Activated naive CD8-positive, alpha-beta T cell (primary cell): ENCODE measurements around the gene KRTCAP2.
A peak's percentile ranks its signal among the peaks of the same experiment; 100 is the strongest.
"Not testable (repeated sequence)": the region's sequence is repeated elsewhere in the genome, so short reads cannot be mapped to it uniquely, and the experiment has no call there.

Experiments
- H3K27ac Mint-ChIP-seq: one replicate; pipeline ENCODE4 v1.8.0; 2021; ENCODE audit warnings: mixed read lengths
- H3K27me3 Mint-ChIP-seq: one replicate; pipeline ENCODE4 v1.8.0; 2021; ENCODE audit warnings: mixed read lengths
- H3K36me3 Mint-ChIP-seq: one replicate; pipeline ENCODE4 v1.8.0; 2021; ENCODE audit warnings: mixed read lengths
- H3K4me1 Mint-ChIP-seq: one replicate; pipeline ENCODE4 v1.8.0; 2021; ENCODE audit warnings: low read depth, mixed read lengths
- H3K4me3 Mint-ChIP-seq: one replicate; pipeline ENCODE4 v1.8.0; 2021; ENCODE audit warnings: mild to moderate bottlenecking, mixed read lengths
- H3K9me3 Mint-ChIP-seq: one replicate; pipeline ENCODE4 v1.8.0; 2021; ENCODE audit warnings: low read depth, mixed read lengths

The KRTCAP2 gene

GRCh38 chr1:155170101-155170785, 2.9 kb downstream of the KRTCAP2 start:
- peaks cover 47% of the 10 kb centered on the region for H3K4me1 Mint-ChIP-seq
- H3K36me3 Mint-ChIP-seq = peaks cover 6% of the 10 kb centered on the region
- H3K9me3 Mint-ChIP-seq = no peaks in the 10 kb centered on the region
- H3K27me3 Mint-ChIP-seq = no peaks in the 10 kb centered on the region
- H3K4me3 Mint-ChIP-seq = peak overlapping the region; percentile 70
- no peak overlapping the region for H3K27ac Mint-ChIP-seq

DNA sequence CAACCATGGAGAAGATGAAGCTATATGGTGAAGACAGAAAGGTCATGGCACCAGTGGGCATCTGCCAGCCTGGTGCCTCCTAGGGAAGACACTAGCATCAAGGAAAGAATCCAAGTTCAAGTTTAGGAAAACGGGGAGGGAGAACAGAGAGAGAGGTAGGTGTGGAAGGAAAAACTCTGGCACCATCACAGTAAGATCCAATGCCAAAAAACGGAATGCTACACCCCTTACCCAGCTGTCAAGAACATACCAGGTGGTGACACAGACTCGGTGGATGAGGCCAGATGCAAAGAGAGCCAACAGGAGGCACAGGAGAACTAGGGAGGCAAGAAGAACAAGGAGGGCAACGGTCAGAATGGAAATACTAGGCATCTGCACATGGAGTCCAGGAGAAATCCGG, 3.6 kb downstream of the KRTCAP2 start:
- no peaks in the 10 kb centered on the region for H3K9me3 Mint-ChIP-seq
- peaks cover 6% of the 10 kb centered on the region for H3K36me3 Mint-ChIP-seq
- no peak overlapping the region for H3K27ac Mint-ChIP-seq
- peaks cover 42% of the 10 kb centered on the region for H3K4me1 Mint-ChIP-seq
- no peaks in the 10 kb centered on the region for H3K27me3 Mint-ChIP-seq
- H3K4me3 Mint-ChIP-seq = peak overlapping the region; percentile 6

DNA sequence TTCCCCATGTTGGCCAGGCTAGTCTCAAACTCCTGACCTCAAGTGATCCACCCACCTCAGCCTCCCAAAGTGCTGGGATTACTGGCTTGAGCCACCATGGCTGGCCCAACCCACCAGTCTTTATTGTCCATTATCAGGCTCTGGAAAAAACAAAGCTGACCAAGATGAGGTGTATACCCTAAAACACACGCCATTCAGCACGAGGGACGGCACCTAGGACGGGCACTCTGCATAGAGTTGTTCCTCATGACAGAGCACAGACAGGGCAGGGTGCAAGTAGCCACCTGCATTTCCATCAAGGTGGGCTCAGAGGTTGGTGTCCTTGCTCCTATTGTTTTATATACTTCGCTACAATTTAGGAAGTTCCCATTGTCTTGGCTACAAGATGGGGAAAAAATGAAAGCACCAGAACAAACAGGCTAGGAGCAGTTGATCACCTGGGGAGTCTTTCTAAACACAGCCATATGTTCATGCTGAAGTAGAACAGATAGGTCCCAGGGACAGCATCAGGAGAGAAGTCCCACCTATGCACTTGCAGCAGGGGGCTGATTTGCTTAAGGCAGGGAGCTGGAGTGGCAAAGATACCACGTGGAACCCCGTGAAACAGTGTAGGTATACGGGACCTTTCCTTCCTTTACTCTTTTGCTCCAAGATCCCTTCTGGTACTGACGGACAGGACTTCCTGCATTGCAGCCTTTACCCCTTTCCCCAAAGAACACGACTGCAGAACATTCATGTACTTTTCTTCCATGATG, 4.5 kb downstream of the KRTCAP2 start:
- H3K4me1 Mint-ChIP-seq = peaks cover 38% of the 10 kb centered on the region
- H3K27me3 Mint-ChIP-seq = no peaks in the 10 kb centered on the region
- no peaks in the 10 kb centered on the region for H3K9me3 Mint-ChIP-seq
- no peak overlapping the region for H3K4me3 Mint-ChIP-seq
- H3K27ac Mint-ChIP-seq = no peak overlapping the region
- H3K36me3 Mint-ChIP-seq = peaks cover 6% of the 10 kb centered on the region

- Mint-ChIP-seq H3K4me3 (peak overlapping the region; percentile 67), H3K4me1 (peaks cover 33% of the 10 kb centered on the region)
- H3K27me3 Mint-ChIP-seq, H3K9me3 Mint-ChIP-seq, H3K27ac Mint-ChIP-seq, H3K36me3 Mint-ChIP-seq: not testable (repeated sequence)
Observed at GRCh38 chr1:155168105-155168445, 5.0 kb downstream of the KRTCAP2 start.

GRCh38 chr1:155167166-155168104, 5.7 kb downstream of the KRTCAP2 start:
- Mint-ChIP-seq H3K4me1 (peaks cover 31% of the 10 kb centered on the region), H3K36me3 (peaks cover 6% of the 10 kb centered on the region), H3K27ac (no peak overlapping the region), H3K27me3 (no peaks in the 10 kb centered on the region), H3K4me3 (peak overlapping the region; percentile 67), H3K9me3 (no peaks in the 10 kb centered on the region)

- H3K27ac Mint-ChIP-seq = no peak overlapping the region
- no peak overlapping the region for H3K4me3 Mint-ChIP-seq
- H3K9me3 Mint-ChIP-seq = no peaks in the 10 kb centered on the region
- peaks cover 23% of the 10 kb centered on the region for H3K4me1 Mint-ChIP-seq
- peaks cover 6% of the 10 kb centered on the region for H3K36me3 Mint-ChIP-seq
- no peaks in the 10 kb centered on the region for H3K27me3 Mint-ChIP-seq
Observed at GRCh38 chr1:155166471-155167165, 6.5 kb downstream of the KRTCAP2 start.

DNA sequence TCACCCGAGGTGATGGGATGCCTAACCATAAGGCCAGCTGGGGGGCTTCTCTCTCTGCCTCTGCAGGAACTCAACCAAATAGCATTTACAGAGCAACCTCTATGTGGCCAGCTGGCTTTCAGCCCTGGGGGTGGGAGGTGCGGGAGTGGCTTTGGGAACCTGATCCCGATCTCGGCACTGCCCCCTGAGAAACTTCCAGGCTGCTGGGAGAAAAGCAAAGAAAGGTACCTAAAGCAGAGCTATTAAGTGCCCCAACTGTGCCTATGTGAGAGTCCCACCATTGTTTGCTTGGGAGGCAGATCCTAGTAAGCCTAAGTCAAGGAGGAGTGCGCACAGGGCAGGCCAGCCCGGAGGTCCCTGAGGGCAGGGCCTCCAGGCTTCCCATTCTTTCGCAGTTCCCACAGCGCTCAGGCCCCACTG, 7.0 kb downstream of the KRTCAP2 start:
- Mint-ChIP-seq H3K4me3 (no peak overlapping the region), H3K27me3 (no peaks in the 10 kb centered on the region), H3K36me3 (peaks cover 6% of the 10 kb centered on the region), H3K9me3 (no peaks in the 10 kb centered on the region), H3K27ac (no peak overlapping the region), H3K4me1 (peaks cover 19% of the 10 kb centered on the region)

DNA sequence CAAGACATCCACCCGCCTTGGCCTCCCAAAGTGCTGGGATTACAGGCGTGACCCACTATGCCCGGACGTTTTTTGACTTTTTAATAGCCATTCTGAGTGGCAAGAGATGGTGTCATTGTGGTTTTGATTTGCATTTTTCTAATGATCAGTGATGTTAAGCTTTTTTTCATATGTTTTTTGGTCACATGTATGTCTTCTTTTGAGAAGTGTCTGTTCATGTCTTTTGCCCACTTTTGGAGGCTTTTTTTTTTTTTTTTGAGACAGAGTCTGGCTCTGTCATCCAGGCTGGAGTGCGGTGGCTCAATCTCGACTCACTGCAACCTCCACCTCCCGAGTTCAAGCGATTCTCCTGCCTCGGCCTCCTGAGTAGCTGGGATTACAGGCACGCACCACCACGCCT, 8.5 kb downstream of the KRTCAP2 start:
- H3K27ac Mint-ChIP-seq, H3K36me3 Mint-ChIP-seq, H3K27me3 Mint-ChIP-seq, H3K4me3 Mint-ChIP-seq, H3K9me3 Mint-ChIP-seq: not testable (repeated sequence)
- peaks cover 13% of the 10 kb centered on the region for H3K4me1 Mint-ChIP-seq

GRCh38 chr1:155163785-155164184, 9.3 kb downstream of the KRTCAP2 start:
- H3K36me3 Mint-ChIP-seq, H3K4me3 Mint-ChIP-seq, H3K27me3 Mint-ChIP-seq, H3K9me3 Mint-ChIP-seq, H3K27ac Mint-ChIP-seq: not testable (repeated sequence)
- peaks cover 12% of the 10 kb centered on the region for H3K4me1 Mint-ChIP-seq

DNA sequence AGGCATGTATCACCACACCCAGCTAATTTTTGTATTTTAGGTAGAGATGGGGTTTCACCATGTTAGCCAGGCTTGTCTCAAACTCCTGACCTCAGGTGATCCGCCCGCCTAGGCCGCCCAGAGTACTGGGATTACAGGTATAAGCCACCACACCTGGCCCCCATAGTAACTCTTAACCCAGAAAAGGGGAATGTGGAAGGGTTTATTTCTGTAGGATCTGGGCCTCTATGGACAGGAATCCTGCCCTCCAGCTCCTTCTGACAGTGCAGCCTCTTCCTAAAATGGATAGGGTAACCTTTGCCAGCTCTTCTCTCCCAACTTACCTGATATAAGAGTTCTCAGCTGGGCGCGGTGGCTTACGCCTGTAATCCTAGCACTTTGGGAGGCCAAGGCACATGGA, 10.5 kb downstream of the KRTCAP2 start:
- H3K27me3 Mint-ChIP-seq, H3K9me3 Mint-ChIP-seq, H3K4me3 Mint-ChIP-seq, H3K27ac Mint-ChIP-seq, H3K36me3 Mint-ChIP-seq, H3K4me1 Mint-ChIP-seq: not testable (repeated sequence)

GRCh38 chr1:155160128-155160527, 13.0 kb downstream of the KRTCAP2 start:
- Mint-ChIP-seq H3K27ac (no peak overlapping the region), H3K36me3 (no peaks in the 10 kb centered on the region), H3K4me3 (no peak overlapping the region), H3K4me1 (no peaks in the 10 kb centered on the region), H3K27me3 (peaks cover 1% of the 10 kb centered on the region), H3K9me3 (no peaks in the 10 kb centered on the region)

GRCh38 chr1:155158991-155159390, 14.1 kb downstream of the KRTCAP2 start:
- Mint-ChIP-seq H3K4me3 (no peak overlapping the region), H3K4me1 (no peaks in the 10 kb centered on the region), H3K27ac (no peak overlapping the region), H3K9me3 (no peaks in the 10 kb centered on the region), H3K36me3 (no peaks in the 10 kb centered on the region), H3K27me3 (peaks cover 1% of the 10 kb centered on the region)

- H3K36me3 Mint-ChIP-seq, H3K4me3 Mint-ChIP-seq, H3K27me3 Mint-ChIP-seq, H3K27ac Mint-ChIP-seq, H3K4me1 Mint-ChIP-seq, H3K9me3 Mint-ChIP-seq: not testable (repeated sequence)
Observed at GRCh38 chr1:155155996-155156643, 17.0 kb downstream of the KRTCAP2 start.

GRCh38 chr1:155145491-155145890, 27.6 kb downstream of the KRTCAP2 start:
- Mint-ChIP-seq H3K36me3 (no peaks in the 10 kb centered on the region), H3K27me3 (peaks cover 16% of the 10 kb centered on the region), H3K4me1 (peaks cover 2% of the 10 kb centered on the region), H3K9me3 (no peaks in the 10 kb centered on the region), H3K27ac (no peak overlapping the region), H3K4me3 (no peak overlapping the region)
